Hepatocyte (in vitro differentiated cells): ENCODE measurements around the gene VILL. TPM values are rescaled to one million over a fixed set of nuclear protein-coding genes. Genes with fewer than 3 reads are reported as not detected.

ENCODE experiments used
- DNase-seq: peaks from one replicate; pipeline ENCODE4 v3.0.0-alpha.2; 2016; ENCODE audit warnings: low spot score
- H2AFZ ChIP-seq: fragments of 200-600 bp; sonication (generic); 2 replicates; pipeline ENCODE4 v1.6.0; 2016; ENCODE audit warnings: antibody characterized with exemption, mild to moderate bottlenecking
- H3K27ac ChIP-seq: fragments of 200-600 bp; sonication (generic); 2 replicates; pipeline ENCODE4 v1.5.1; 2016; ENCODE audit warnings: mild to moderate bottlenecking
- H3K27me3 ChIP-seq: fragments of 200-600 bp; sonication (generic); 2 replicates; pipeline ENCODE4 v1.6.1; 2016
- H3K36me3 ChIP-seq: fragments of 200-600 bp; sonication (generic); replicated peaks from 2 replicates; pipeline ENCODE4 v1.5.1; 2016; ENCODE audit warnings: low read depth; ENCODE audit not compliant: insufficient read depth
- H3K4me1 ChIP-seq: fragments of 200-600 bp; sonication (generic); 2 replicates; pipeline ENCODE4 v1.5.1; 2016; ENCODE audit warnings: mild to moderate bottlenecking, moderate library complexity; ENCODE audit not compliant: insufficient read depth
- H3K4me2 ChIP-seq: fragments of 200-600 bp; sonication (generic); 2 replicates; pipeline ENCODE4 v1.6.0; 2016
- H3K4me3 ChIP-seq: fragments of 200-600 bp; sonication (generic); 2 replicates; pipeline ENCODE4 v1.5.1; 2016; ENCODE audit warnings: mild to moderate bottlenecking
- H3K79me2 ChIP-seq: fragments of 200-600 bp; sonication (generic); 2 replicates; pipeline ENCODE4 v1.6.0; 2017; ENCODE audit warnings: mild to moderate bottlenecking
- H3K9me2 ChIP-seq: fragments of 200-600 bp; sonication (generic); replicated peaks from 2 replicates; pipeline ENCODE4 v1.6.0; 2017; ENCODE audit warnings: mild to moderate bottlenecking; ENCODE audit not compliant: insufficient read depth
- H3K9me3 ChIP-seq: fragments of 200-600 bp; sonication (generic); 2 replicates; pipeline ENCODE4 v1.5.1; 2016; ENCODE audit warnings: low read depth, mild to moderate bottlenecking
- H4K20me1 ChIP-seq: fragments of 200-600 bp; sonication (generic); 2 replicates; pipeline ENCODE4 v1.6.0; 2016; ENCODE audit warnings: mild to moderate bottlenecking; ENCODE audit not compliant: insufficient read depth, poor library complexity, severe bottlenecking
- CTCF ChIP-seq: fragments of 200-600 bp; sonication (generic); IDR thresholded peaks from 2 replicates; pipeline ENCODE4 v1.5.1; 2016; ENCODE audit warnings: antibody characterized with exemption, mild to moderate bottlenecking; ENCODE audit not compliant: poor library complexity
- EZH2 ChIP-seq: fragments of 200-600 bp; sonication (generic); IDR thresholded peaks from 2 replicates; pipeline ENCODE4 v1.6.1; 2016; ENCODE audit warnings: antibody characterized with exemption, mild to moderate bottlenecking, borderline replicate concordance
- EZH2phosphoT487 ChIP-seq: fragments of 200-600 bp; sonication (generic); IDR thresholded peaks from one replicate; pipeline ENCODE4 v1.6.1; 2018; ENCODE audit warnings: antibody characterized with exemption, mild to moderate bottlenecking, low read depth, moderate library complexity; ENCODE audit not compliant: unreplicated experiment, severe bottlenecking
- WGBS: methylation state at CpG from one replicate; pipeline ENCODE4 v1.1.6; 2016; ENCODE audit warnings: low lambda C conversion rate; ENCODE audit errors: missing lambda C conversion rate; 5-methylcytosine and 5-hydroxymethylcytosine counted together
- polyA plus RNA-seq: library from polyadenylated mRNA; unstranded; fragments of >200 nt; fragmentation: Nextera tagmentation; extraction: Ambion mirVana; gene quantifications from 2 replicates; pipeline ENCODE4 v1.2.1, GENCODE V29; 2016
- total RNA-seq: library from RNA; depleted of rRNA; stranded (reverse); fragments of >200 nt; gene quantifications from 2 replicates; pipeline ENCODE4 v1.2.3, GENCODE V29; 2014

VILL gene
- total and polyA plus RNA-seq, 2 experiments from 2014 or later: 39.3 to 47.4 TPM

GRCh38 chr3:37943126-37943525 is 47.5 kb upstream of the VILL start:
- TF ChIP-seq EZH2 (no peak), EZH2phosphoT487 (no peak), CTCF (no peak)
- peaks cover 56% of the 10 kb centered on the region for H3K4me1 ChIP-seq
- no peak overlapping the region for H3K4me3 ChIP-seq
- H3K4me2 ChIP-seq: no peak overlapping the region
- H2AFZ ChIP-seq: no peak overlapping the region
- no peak for DNase-seq
- H3K9me3 ChIP-seq: no peaks in the 10 kb centered on the region
- H3K9me2 ChIP-seq: no peaks in the 10 kb centered on the region
- peaks cover 59% of the 10 kb centered on the region for H3K79me2 ChIP-seq
- WGBS: 91% methylated on average over 4 of the region's 4 CpGs
- no peaks in the 10 kb centered on the region for H4K20me1 ChIP-seq
- no peaks in the 10 kb centered on the region for H3K27me3 ChIP-seq
- no peaks in the 10 kb centered on the region for H3K36me3 ChIP-seq
- no peak overlapping the region for H3K27ac ChIP-seq

GRCh38 chr3:37943631-37944314 is 46.8 kb upstream of the VILL start:
- Histone ChIP-seq H4K20me1 (no peaks in the 10 kb centered on the region), H3K9me2 (no peaks in the 10 kb centered on the region), H2AFZ (no peak overlapping the region), H3K36me3 (no peaks in the 10 kb centered on the region), H3K79me2 (peaks cover 57% of the 10 kb centered on the region), H3K27me3 (no peaks in the 10 kb centered on the region), H3K4me2 (peak overlapping the region; percentile 53), H3K9me3 (no peaks in the 10 kb centered on the region), H3K27ac (peak overlapping the region; percentile 74), H3K4me1 (peaks cover 56% of the 10 kb centered on the region), H3K4me3 (no peak overlapping the region)
- TF ChIP-seq EZH2phosphoT487 (no peak), CTCF (no peak), EZH2 (no peak)
- WGBS: 88% methylated on average over 8 of the region's 8 CpGs
- no peak for DNase-seq

GRCh38 chr3:37944391-37944842 is 46.2 kb upstream of the VILL start:
- H3K4me3 ChIP-seq: no peak overlapping the region
- H3K4me1 ChIP-seq: peaks cover 56% of the 10 kb centered on the region
- TF ChIP-seq EZH2phosphoT487 (no peak), EZH2 (no peak), CTCF (no peak)
- no peaks in the 10 kb centered on the region for H3K27me3 ChIP-seq
- H4K20me1 ChIP-seq: no peaks in the 10 kb centered on the region
- WGBS: 18% methylated on average over 2 of the region's 2 CpGs
- peaks cover 50% of the 10 kb centered on the region for H3K79me2 ChIP-seq
- no peaks in the 10 kb centered on the region for H3K9me2 ChIP-seq
- DNase-seq: no peak
- peak overlapping the region; percentile 74 for H3K27ac ChIP-seq
- peak overlapping the region; percentile 53 for H3K4me2 ChIP-seq
- H3K9me3 ChIP-seq: no peaks in the 10 kb centered on the region
- no peaks in the 10 kb centered on the region for H3K36me3 ChIP-seq
- H2AFZ ChIP-seq: no peak overlapping the region
